Natural killer cell (primary cell): ENCODE results near the gene RIMBP2. TPM values are rescaled to one million over a fixed set of nuclear protein-coding genes. Genes with fewer than 3 reads are reported as not detected.

Experiments used
- ATAC-seq, 3 donors: fragments of 150-1000 bp in 2 of 3; fragments of 200-7000 bp in 1 of 3; cut with Tn5 transposase; 1 replicate in 1 of 3; 2 replicates in 2 of 3; pipeline ENCODE4 v1.10.0; 2021; ENCODE audit warnings: mild to moderate bottlenecking in 2 of 3, moderate library complexity in 2 of 3
- DNase-seq, 2 donors: peaks; one replicate each; pipeline versions ENCODE4 v3.0.0 to v3.0.0-alpha.2; 2013 to 2021; ENCODE audit warnings: mixed read lengths in 1 of 2
- H3K27ac ChIP-seq: one replicate; pipeline ENCODE4 v1.5.1; 2013; ENCODE audit warnings: mild to moderate bottlenecking, low read length
- H3K27me3 ChIP-seq: one replicate; pipeline ENCODE4 v1.6.1; 2013; ENCODE audit warnings: low read length; ENCODE audit not compliant: control insufficient read depth, insufficient read depth
- H3K36me3 ChIP-seq: one replicate; pipeline ENCODE4 v1.6.1; 2013; ENCODE audit warnings: low read length; ENCODE audit not compliant: control insufficient read depth, insufficient read depth
- H3K4me1 ChIP-seq: one replicate; pipeline ENCODE4 v1.6.1; 2013; ENCODE audit warnings: low read length; ENCODE audit not compliant: control insufficient read depth, insufficient read depth
- H3K4me3 ChIP-seq: one replicate; pipeline ENCODE4 v1.5.1; 2013; ENCODE audit warnings: low read length
- H3K9me3 ChIP-seq: one replicate; pipeline ENCODE4 v1.6.1; 2013; ENCODE audit warnings: low read length; ENCODE audit not compliant: control insufficient read depth, insufficient read depth
- H3K27ac Mint-ChIP-seq, 2 donors: one replicate each; pipeline ENCODE4 v1.8.0; 2022; ENCODE audit warnings: mild to moderate bottlenecking in 2 of 2, mixed read lengths in 2 of 2, moderate library complexity in 1 of 2
- H3K27me3 Mint-ChIP-seq, 2 donors: one replicate each; pipeline ENCODE4 v1.8.0; 2022; ENCODE audit warnings: low read depth in 2 of 2, mixed read lengths in 2 of 2
- H3K36me3 Mint-ChIP-seq: one replicate; pipeline ENCODE4 v1.8.0; 2022; ENCODE audit warnings: mixed read lengths
- H3K4me1 Mint-ChIP-seq, 2 donors: one replicate each; pipeline ENCODE4 v1.8.0; 2022; ENCODE audit warnings: mixed read lengths in 2 of 2
- H3K4me3 Mint-ChIP-seq: one replicate; pipeline ENCODE4 v1.8.0; 2022; ENCODE audit warnings: mild to moderate bottlenecking, moderate library complexity, mixed read lengths
- H3K9me3 Mint-ChIP-seq, 2 donors: one replicate each; pipeline ENCODE4 v1.8.0; 2022; ENCODE audit warnings: mixed read lengths in 2 of 2
- WGBS: methylation state at CpG from one replicate; pipeline ENCODE4 v1.1.7; 2013; ENCODE audit warnings: missing lambda C conversion rate; ENCODE audit not compliant: insufficient coverage; 5-methylcytosine and 5-hydroxymethylcytosine counted together
- intact Hi-C: fragments of 100-400 bp; cut with micrococcal nuclease; formaldehyde crosslinking; loops from one replicate; pipeline ENCODE4 v1.14.2; 2022
- total RNA-seq, 4 donors: library from RNA; stranded (reverse); fragments of 120-200 nt in 1 of 4; gene quantifications; one replicate each; pipeline versions ENCODE4 v1.2.3 to v1.2.4, GENCODE V29; 2013 to 2022
- TF ChIP-seq, protein P1 (sequence below): fragments of 200-600 bp; IDR thresholded peaks from one replicate; pipeline ENCODE4 v1.8.0; 2022; ENCODE audit warnings: antibody characterized with exemption

Gene RIMBP2
- total RNA-seq, 3 donors from 2014 or later (not counting 1 experiment from before 2014, with no cell fraction given): not detected

- ATAC-seq (no peak), DNase-seq (no peak)
- peaks cover 0 to 6% of the 10 kb centered on the region in 2 donors for H3K27me3 Mint-ChIP-seq
- Histone ChIP-seq H3K27ac (no peak overlapping the region), H3K36me3 (no peaks in the 10 kb centered on the region), H3K9me3 (no peaks in the 10 kb centered on the region), H3K4me3 (no peak overlapping the region), H3K27me3 (no peaks in the 10 kb centered on the region), H3K4me1 (no peaks in the 10 kb centered on the region)
- no peak overlapping the region for H3K27ac Mint-ChIP-seq
- no peaks in the 10 kb centered on the region for H3K36me3 Mint-ChIP-seq
- H3K4me1 Mint-ChIP-seq: no peaks in the 10 kb centered on the region
- H3K9me3 Mint-ChIP-seq: no peaks in the 10 kb centered on the region
- TF ChIP-seq, protein P1, sequence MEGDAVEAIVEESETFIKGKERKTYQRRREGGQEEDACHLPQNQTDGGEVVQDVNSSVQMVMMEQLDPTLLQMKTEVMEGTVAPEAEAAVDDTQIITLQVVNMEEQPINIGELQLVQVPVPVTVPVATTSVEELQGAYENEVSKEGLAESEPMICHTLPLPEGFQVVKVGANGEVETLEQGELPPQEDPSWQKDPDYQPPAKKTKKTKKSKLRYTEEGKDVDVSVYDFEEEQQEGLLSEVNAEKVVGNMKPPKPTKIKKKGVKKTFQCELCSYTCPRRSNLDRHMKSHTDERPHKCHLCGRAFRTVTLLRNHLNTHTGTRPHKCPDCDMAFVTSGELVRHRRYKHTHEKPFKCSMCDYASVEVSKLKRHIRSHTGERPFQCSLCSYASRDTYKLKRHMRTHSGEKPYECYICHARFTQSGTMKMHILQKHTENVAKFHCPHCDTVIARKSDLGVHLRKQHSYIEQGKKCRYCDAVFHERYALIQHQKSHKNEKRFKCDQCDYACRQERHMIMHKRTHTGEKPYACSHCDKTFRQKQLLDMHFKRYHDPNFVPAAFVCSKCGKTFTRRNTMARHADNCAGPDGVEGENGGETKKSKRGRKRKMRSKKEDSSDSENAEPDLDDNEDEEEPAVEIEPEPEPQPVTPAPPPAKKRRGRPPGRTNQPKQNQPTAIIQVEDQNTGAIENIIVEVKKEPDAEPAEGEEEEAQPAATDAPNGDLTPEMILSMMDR: no peak
- no peak overlapping the region for H3K4me3 Mint-ChIP-seq
- intact Hi-C loops: no loop called here
- WGBS: 41% methylated on average over 3 of the region's 5 CpGs
Measured at GRCh38 chr12:130371296-130371695, 344.8 kb downstream of the RIMBP2 start.

DNA sequence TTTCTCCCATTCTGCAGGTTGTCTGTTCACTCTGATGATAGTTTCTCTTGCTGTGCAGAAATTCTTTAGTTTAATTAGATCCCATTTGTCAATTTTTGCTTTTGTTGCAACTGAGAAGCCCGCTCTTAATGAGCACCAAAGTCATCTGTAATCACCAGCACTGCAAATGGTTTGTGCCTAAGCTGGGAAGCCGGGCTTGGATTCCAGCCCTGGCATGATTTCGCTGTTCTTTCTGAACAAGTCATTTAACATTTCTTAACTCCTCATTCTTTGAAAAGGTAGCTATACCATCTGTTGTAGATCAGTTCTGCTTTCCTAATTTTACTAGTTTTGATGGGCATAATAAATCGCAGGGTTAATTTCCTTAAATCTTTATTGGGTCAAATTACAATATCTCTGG, 346.3 kb downstream of the RIMBP2 start:
- DNase-seq: no peak
- Histone ChIP-seq H3K27ac (no peak overlapping the region), H3K27me3 (no peaks in the 10 kb centered on the region), H3K4me1 (no peaks in the 10 kb centered on the region), H3K4me3 (no peak overlapping the region), H3K9me3 (no peaks in the 10 kb centered on the region), H3K36me3 (no peaks in the 10 kb centered on the region)
- 87% methylated on average over 3 of the region's 4 CpGs for WGBS
- Mint-ChIP-seq H3K9me3 (no peaks in the 10 kb centered on the region), H3K36me3 (no peaks in the 10 kb centered on the region), H3K4me1 (no peaks in the 10 kb centered on the region), H3K4me3 (no peak overlapping the region), H3K27me3 (peaks cover 0 to 4% of the 10 kb centered on the region in 2 donors), H3K27ac (no peak overlapping the region)
- TF ChIP-seq, protein P1: no peak
- ATAC-seq: no peak
- intact Hi-C loops: no loop called here

GRCh38 chr12:130367523-130367922, 348.6 kb downstream of the RIMBP2 start:
- ATAC-seq: no peak
- Histone ChIP-seq H3K27ac (no peak overlapping the region), H3K27me3 (no peaks in the 10 kb centered on the region), H3K4me1 (no peaks in the 10 kb centered on the region), H3K36me3 (no peaks in the 10 kb centered on the region), H3K9me3 (no peaks in the 10 kb centered on the region), H3K4me3 (no peak overlapping the region)
- Mint-ChIP-seq H3K4me3 (no peak overlapping the region), H3K27me3 (peaks cover 0 to 4% of the 10 kb centered on the region in 2 donors), H3K4me1 (no peaks in the 10 kb centered on the region), H3K27ac (no peak overlapping the region), H3K36me3 (no peaks in the 10 kb centered on the region), H3K9me3 (no peaks in the 10 kb centered on the region)
- DNase-seq: no peak
- WGBS: 94% methylated on average over 12 of the region's 13 CpGs
- TF ChIP-seq, protein P1: no peak
- intact Hi-C loops: no loop called here

DNA sequence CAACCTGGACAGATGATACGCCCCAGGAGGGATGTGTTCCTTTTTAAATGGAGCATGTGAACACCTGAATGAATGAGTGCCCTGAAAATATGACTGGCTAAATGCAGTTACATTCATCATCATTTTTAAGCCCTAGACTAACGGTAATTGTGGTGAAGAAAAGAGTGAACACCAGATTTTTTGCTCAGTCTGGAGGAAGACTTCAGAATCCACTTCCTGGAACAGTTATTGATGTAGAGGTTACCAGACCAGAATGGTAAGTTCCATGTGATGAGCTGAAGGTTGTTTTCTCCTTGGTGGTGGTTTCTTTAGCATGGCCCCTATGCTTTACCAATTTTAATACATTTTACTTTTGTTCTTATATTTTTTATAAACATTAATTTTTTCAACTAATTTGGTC, 349.1 kb downstream of the RIMBP2 start:
- no peaks in the 10 kb centered on the region for H3K9me3 Mint-ChIP-seq
- DNase-seq (no peak), ATAC-seq (no peak)
- Histone ChIP-seq H3K9me3 (no peaks in the 10 kb centered on the region), H3K27ac (no peak overlapping the region), H3K4me1 (no peaks in the 10 kb centered on the region), H3K36me3 (no peaks in the 10 kb centered on the region), H3K27me3 (no peaks in the 10 kb centered on the region), H3K4me3 (no peak overlapping the region)
- no peaks in the 10 kb centered on the region for H3K4me1 Mint-ChIP-seq
- H3K27me3 Mint-ChIP-seq: peaks cover 0 to 4% of the 10 kb centered on the region in 2 donors
- 63% methylated on average over 1 of the region's 2 CpGs for WGBS
- no peak overlapping the region for H3K27ac Mint-ChIP-seq
- intact Hi-C loops: no loop called here
- H3K36me3 Mint-ChIP-seq: no peaks in the 10 kb centered on the region
- TF ChIP-seq, protein P1: no peak
- H3K4me3 Mint-ChIP-seq: no peak overlapping the region
